PC-3 (cell line): ENCODE data around the gene CSF2. TPM values are rescaled to one million over a fixed set of nuclear protein-coding genes. Genes with fewer than 3 reads are reported as not detected.

Experiments
- ATAC-seq: fragments of 200-7000 bp; cut with Tn5 transposase; 2 replicates; pipeline ENCODE4 v1.9.1; 2020; ENCODE audit warnings: mild to moderate bottlenecking, moderate library complexity
- BruUV-seq: library from RNA; stranded (reverse); fragments of 400-500 nt; replicated peaks from 2 replicates; lab custom pipeline; 2021; lab: Mats Ljungman, UMichigan
- CTCF ChIA-PET: fragments of 300-600 bp; sonication (Branson Sonifier 250); formaldehyde crosslinking; loops from one replicate; lab custom pipeline; 2022; ENCODE audit warnings: antibody characterized with exemption; lab: Charles Lee
- POLR2A ChIA-PET: fragments of 300-600 bp; sonication (Branson Sonifier 250); formaldehyde crosslinking; loops from one replicate; lab custom pipeline; 2022; ENCODE audit warnings: antibody characterized with exemption; ENCODE audit not compliant: unreplicated experiment; lab: Charles Lee
- DNase-seq: peaks from one replicate; pipeline ENCODE4 v3.0.0-alpha.2; 2015
- H2AFZ ChIP-seq: fragments of 300-600 bp; sonication (generic); 2 replicates; pipeline ENCODE4 v1.6.0; 2016; ENCODE audit warnings: antibody characterized with exemption, low read length
- H3F3A ChIP-seq: fragments of 300-600 bp; sonication (generic); one replicate; pipeline ENCODE4 v1.6.0; 2017; ENCODE audit warnings: antibody characterized with exemption, low read length, control low read depth, mild to moderate bottlenecking; ENCODE audit not compliant: unreplicated experiment
- H3K27ac ChIP-seq: fragments of 300-600 bp; sonication (generic); 2 replicates; pipeline ENCODE4 v1.5.1; 2016; ENCODE audit warnings: mild to moderate bottlenecking, low read length
- H3K27me3 ChIP-seq: fragments of 300-600 bp; sonication (generic); 2 replicates; pipeline ENCODE4 v1.6.1; 2016; ENCODE audit warnings: low read length, mixed read lengths
- H3K36me3 ChIP-seq: fragments of 300-600 bp; sonication (generic); 2 replicates; pipeline ENCODE4 v1.6.1; 2016; ENCODE audit warnings: low read depth, mixed run types, low read length, mixed read lengths
- H3K4me1 ChIP-seq: fragments of 300-600 bp; sonication (generic); 2 replicates; pipeline ENCODE4 v1.5.1; 2016; ENCODE audit warnings: low read length; ENCODE audit not compliant: insufficient read depth
- H3K4me2 ChIP-seq: fragments of 300-600 bp; sonication (generic); 2 replicates; pipeline ENCODE4 v1.6.0; 2016; ENCODE audit warnings: low read length
- H3K4me3 ChIP-seq: fragments of 300-600 bp; sonication (generic); 2 replicates; pipeline ENCODE4 v1.5.1; 2016; ENCODE audit warnings: mild to moderate bottlenecking, low read length, mixed read lengths
- H3K79me2 ChIP-seq: fragments of 300-600 bp; sonication (generic); 2 replicates; pipeline ENCODE4 v1.6.1; 2017; ENCODE audit warnings: low read length, mixed read lengths
- H3K9ac ChIP-seq: fragments of 300-600 bp; sonication (generic); 2 replicates; pipeline ENCODE4 v1.6.0; 2016; ENCODE audit warnings: mild to moderate bottlenecking, low read length
- H3K9me2 ChIP-seq: fragments of 300-600 bp; sonication (generic); replicated peaks from 2 replicates; pipeline ENCODE4 v1.6.1; 2016; ENCODE audit warnings: mixed run types, low read length, mixed read lengths
- H3K9me3 ChIP-seq: fragments of 300-600 bp; sonication (generic); 2 replicates; pipeline ENCODE4 v1.6.1; 2016; ENCODE audit warnings: low read length, mixed read lengths
- H4K20me1 ChIP-seq: fragments of 300-600 bp; sonication (generic); 2 replicates; pipeline ENCODE4 v1.6.1; 2016; ENCODE audit warnings: low read length, mixed read lengths
- CTCF ChIP-seq: fragments of 300-600 bp; sonication (generic); conservative IDR thresholded peaks from 2 replicates; pipeline ENCODE4 v1.5.1; 2017; ENCODE audit warnings: antibody characterized with exemption, low read depth, mild to moderate bottlenecking, low read length
- EZH2 ChIP-seq: fragments of 300-600 bp; sonication (generic); IDR thresholded peaks from one replicate; pipeline ENCODE4 v1.6.1; 2017; ENCODE audit warnings: antibody characterized with exemption, mild to moderate bottlenecking, low read length; ENCODE audit not compliant: unreplicated experiment
- EZH2phosphoT487 ChIP-seq: fragments of 300-600 bp; sonication (generic); IDR thresholded peaks from 2 replicates; pipeline ENCODE4 v1.6.1; 2018; ENCODE audit warnings: mild to moderate bottlenecking, antibody characterized with exemption, low read length, borderline replicate concordance
- intact Hi-C: fragments of 100-400 bp; cut with micrococcal nuclease; formaldehyde crosslinking; loops from 2 replicates; pipeline ENCODE4 v1.9.0; 2023
- total RNA-seq: library from RNA; depleted of rRNA; stranded (reverse); fragments of >200 nt; gene quantifications from 2 replicates; pipeline ENCODE4 v1.2.3, GENCODE V29; 2014

Gene CSF2
- total RNA-seq, 1 experiment from 2014 or later, result 93.6 TPM

GRCh38 chr5:132070460-132071337 lies 2.9 kb upstream of the CSF2 start:
- ATAC-seq (no peak), DNase-seq (no peak)
- no peak overlapping the region for H3K9ac ChIP-seq
- H3K79me2 ChIP-seq, result peaks cover 13% of the 10 kb centered on the region
- no peaks in the 10 kb centered on the region for H3F3A ChIP-seq
- H3K27me3 ChIP-seq, result no peaks in the 10 kb centered on the region
- BruUV-seq, result no TSS peak
- no peak overlapping the region for H3K27ac ChIP-seq
- H3K4me1 ChIP-seq, result peaks cover 36% of the 10 kb centered on the region
- CTCF ChIA-PET, result no interaction called here
- no peaks in the 10 kb centered on the region for H3K9me3 ChIP-seq
- TF ChIP-seq EZH2phosphoT487 (no peak), CTCF (no peak), EZH2 (no peak)
- no peaks in the 10 kb centered on the region for H3K9me2 ChIP-seq
- intact Hi-C loops, result no loop called here
- H3K4me2 ChIP-seq, result no peak overlapping the region
- POLR2A ChIA-PET, result no interaction called here
- no peak overlapping the region for H2AFZ ChIP-seq
- H3K36me3 ChIP-seq, result no peaks in the 10 kb centered on the region
- H3K4me3 ChIP-seq, result no peak overlapping the region
- H4K20me1 ChIP-seq, result no peaks in the 10 kb centered on the region

GRCh38 chr5:132071338-132071707 lies 2.3 kb upstream of the CSF2 start:
- H3K9me3 ChIP-seq, result no peaks in the 10 kb centered on the region
- no peak for DNase-seq
- TF ChIP-seq EZH2 (no peak), EZH2phosphoT487 (no peak), CTCF (no peak)
- H3K4me3 ChIP-seq, result no peak overlapping the region
- CTCF ChIA-PET, result no interaction called here
- H3F3A ChIP-seq, result no peaks in the 10 kb centered on the region
- intact Hi-C loops, result no loop called here
- no peaks in the 10 kb centered on the region for H4K20me1 ChIP-seq
- H3K36me3 ChIP-seq, result no peaks in the 10 kb centered on the region
- peaks cover 34% of the 10 kb centered on the region for H3K4me1 ChIP-seq
- no peak overlapping the region for H3K27ac ChIP-seq
- POLR2A ChIA-PET, result no interaction called here
- no TSS peak for BruUV-seq
- H3K79me2 ChIP-seq, result peaks cover 13% of the 10 kb centered on the region
- no peak overlapping the region for H3K9ac ChIP-seq
- H2AFZ ChIP-seq, result no peak overlapping the region
- no peaks in the 10 kb centered on the region for H3K9me2 ChIP-seq
- no peaks in the 10 kb centered on the region for H3K27me3 ChIP-seq
- no peak overlapping the region for H3K4me2 ChIP-seq
- no peak for ATAC-seq

DNA sequence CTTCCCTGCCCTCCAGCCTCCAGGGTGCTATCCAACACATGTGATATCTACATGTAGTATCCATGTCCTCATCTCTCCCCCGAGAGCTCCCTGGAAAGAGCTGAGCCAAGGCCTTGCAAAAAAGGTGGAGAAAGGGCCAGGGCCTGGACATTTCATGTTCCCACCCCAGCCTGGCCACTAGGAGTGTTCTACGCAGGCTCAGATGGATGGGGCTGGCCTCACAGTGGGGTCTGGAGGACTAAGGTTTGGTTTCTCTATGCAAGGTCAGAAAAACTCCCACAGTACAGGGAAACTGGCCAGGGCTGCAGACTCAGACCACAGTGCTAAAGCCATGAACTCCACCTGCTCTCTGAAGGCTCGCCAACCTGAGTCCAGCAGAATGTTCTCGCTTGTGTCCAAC lies 1.5 kb upstream of the CSF2 start:
- Histone ChIP-seq H3K27ac (no peak overlapping the region; the same call in 1 of the 2 replicates), H3F3A (no peaks in the 10 kb centered on the region), H3K36me3 (no peaks in the 10 kb centered on the region), H3K27me3 (no peaks in the 10 kb centered on the region), H3K9ac (no peak overlapping the region), H2AFZ (no peak overlapping the region), H3K4me1 (peaks cover 34% of the 10 kb centered on the region), H3K4me2 (no peak overlapping the region), H3K4me3 (no peak overlapping the region), H3K9me3 (no peaks in the 10 kb centered on the region), H4K20me1 (no peaks in the 10 kb centered on the region), H3K9me2 (no peaks in the 10 kb centered on the region), H3K79me2 (peaks cover 13% of the 10 kb centered on the region)
- BruUV-seq, result no TSS peak
- ATAC-seq (no peak), DNase-seq (no peak)
- intact Hi-C loops, result loop anchor here (2.0 kb wide), 2 partner anchors 31 to 63 kb away; no protein-coding TSS in a partner anchor
- ChIA-PET CTCF (no interaction called here), POLR2A (no interaction called here)
- TF ChIP-seq EZH2 (no peak), CTCF (no peak), EZH2phosphoT487 (no peak)
